GM18520 (cell line): Measurements from ENCODE around the gene HTR3D.
"Not testable (repeated sequence)": the region's sequence is repeated elsewhere in the genome, so short reads cannot be mapped to it uniquely, and the experiment has no call there.

Experiments
- ATAC-seq: cut with Tn5 transposase; IDR thresholded peaks from one replicate; pipeline ENCODE4 v1.9.1; 2021; ENCODE audit not compliant: unreplicated experiment

Gene HTR3D, protein sequence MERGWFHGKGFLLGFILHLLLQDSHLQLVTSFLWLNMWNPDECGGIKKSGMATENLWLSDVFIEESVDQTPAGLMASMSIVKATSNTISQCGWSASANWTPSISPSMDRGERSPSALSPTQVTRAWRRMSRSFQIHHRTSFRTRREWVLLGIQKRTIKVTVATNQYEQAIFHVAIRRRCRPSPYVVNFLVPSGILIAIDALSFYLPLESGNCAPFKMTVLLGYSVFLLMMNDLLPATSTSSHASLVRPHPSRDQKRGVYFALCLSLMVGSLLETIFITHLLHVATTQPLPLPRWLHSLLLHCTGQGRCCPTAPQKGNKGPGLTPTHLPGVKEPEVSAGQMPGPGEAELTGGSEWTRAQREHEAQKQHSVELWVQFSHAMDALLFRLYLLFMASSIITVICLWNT

DNA sequence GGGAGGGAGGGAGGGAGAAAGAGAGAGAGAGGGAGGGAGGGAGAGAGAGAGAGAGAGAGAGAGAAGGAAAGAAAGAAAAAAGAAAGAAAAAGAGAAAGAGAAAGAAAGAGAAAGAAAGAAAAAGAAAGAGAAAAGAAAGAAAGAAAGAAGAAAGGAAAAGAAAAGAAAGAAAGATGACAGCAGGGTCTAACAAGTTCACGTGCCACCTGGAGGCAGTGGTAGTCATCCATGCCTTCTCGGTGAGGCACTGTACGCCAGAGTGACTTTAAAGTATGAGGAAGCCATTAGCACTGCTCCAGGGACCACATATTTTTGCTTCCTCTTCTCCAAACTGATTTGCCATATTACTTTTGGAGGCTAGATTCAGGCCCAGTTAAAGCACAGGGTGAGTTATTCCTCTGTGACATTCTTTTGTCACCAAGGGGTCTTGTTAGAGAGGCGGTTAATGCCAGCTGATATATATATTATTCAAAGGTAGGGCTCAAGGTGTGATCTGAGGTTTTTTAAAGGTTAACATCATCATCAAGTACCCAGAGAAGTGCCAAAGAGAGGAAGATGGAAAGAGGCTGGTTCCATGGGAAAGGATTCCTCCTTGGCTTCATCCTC, at the start of gene HTR3D:
Gene HTR3D (plus strand): TSS at position 556 of the 606 bp plus-strand sequence. CDS start 0 bp downstream, at position 556.
- no peak for ATAC-seq

DNA sequence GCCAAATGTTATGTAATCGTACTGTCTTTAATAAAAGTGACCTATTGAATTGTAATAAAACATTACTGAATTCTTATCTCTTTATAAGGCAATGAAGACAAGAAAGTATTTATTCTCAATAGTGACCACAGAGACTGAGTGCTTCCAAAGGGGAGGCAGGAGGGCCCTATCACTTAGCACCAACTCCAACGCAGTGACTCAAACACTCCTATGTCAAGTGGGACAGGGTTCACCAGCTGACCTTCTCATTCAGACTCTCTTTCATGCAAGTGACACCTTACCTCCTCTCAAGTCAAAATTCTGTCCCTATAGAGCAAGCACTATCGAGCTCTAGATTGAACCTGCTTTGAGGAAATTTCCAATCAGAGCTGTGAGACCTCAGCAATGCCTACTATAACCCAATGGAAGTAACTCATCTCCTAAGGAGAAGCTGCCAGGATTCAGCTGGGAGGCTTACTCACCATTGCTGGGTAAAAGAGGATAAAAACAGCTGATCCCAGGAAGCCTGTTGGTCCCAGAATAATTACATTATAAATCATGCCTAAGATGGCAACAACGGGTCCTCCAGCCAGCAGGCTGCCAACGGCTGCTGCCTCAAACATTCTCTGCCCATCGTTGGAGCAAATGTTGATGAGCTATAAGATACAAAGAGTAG, 49.4 kb upstream of the HTR3D start:
- ATAC-seq, result no peak

DNA sequence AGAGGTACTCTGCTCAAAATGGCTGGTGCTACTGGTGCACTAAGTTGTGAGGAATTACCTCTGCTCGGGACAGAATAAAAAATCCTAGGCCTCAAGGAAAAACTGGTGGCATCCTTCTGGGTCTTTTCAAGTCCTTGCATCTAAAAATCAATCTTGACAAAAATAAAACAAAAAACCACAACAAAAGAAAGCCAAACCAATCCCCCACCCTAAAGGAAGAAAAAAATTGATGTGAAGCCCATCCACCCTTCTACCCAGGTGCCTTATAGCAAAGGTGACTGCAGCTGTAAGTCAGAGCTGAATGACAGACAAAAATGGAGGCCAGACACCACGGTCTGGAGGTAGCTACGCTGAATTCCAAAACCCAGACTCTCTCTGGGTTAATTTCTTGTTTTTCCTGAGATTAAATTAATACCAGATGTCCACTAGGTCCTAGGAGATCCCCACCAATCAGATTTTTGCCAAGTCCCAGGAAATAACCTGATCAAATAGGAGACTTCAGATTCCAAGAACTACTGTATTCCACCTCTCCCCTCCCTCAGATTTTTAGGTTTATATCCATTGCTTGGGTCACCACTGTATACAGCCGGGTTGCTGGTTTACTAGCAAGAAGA, 47.3 kb upstream of the HTR3D start:
- no peak for ATAC-seq

DNA sequence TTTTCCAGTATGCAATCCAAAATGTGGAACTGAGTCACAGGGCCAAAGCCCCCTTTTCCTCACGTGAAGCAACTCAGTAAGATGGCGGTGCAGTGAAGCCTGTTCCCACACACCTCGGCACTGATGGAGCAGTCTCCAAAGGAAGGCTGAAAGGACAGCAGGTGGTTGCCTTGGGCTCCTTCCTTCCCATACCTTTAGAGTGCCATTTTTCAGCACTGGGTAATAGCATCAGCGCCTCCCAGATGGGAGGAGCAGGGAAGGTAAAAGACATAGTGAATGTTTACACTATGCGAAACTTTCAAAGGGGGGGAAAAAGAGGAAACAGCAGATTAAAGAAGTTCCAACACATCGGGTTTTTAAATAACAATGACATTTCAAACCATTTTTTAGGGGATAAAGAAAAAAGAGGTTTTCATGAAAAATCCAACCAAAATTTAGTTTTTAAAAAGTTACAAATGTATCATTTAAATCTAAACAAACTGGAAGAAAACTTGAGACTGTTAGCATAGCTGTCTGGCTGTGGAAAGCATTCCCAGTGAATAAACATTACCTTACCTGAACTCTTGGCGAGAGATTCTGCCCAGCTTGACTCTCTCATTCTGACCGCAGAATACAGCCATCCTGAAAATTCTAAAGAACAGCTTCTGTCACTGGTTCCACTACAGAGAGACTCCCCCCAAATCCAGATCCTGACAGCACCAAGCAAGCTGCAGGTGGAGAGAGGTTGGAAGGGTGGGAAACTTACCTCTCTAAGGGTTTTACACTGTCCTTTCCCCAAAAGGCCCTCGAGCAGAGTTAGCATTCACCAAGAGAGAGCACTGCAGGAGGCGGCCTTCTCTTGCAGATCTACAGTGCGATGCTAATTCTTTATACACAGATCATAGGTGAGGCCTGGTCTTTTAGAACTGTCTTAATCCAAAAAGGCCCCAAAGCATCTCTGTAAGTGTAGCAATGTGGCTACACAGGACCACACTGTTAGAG, 46.5 kb upstream of the HTR3D start:
- ATAC-seq, result no peak

DNA sequence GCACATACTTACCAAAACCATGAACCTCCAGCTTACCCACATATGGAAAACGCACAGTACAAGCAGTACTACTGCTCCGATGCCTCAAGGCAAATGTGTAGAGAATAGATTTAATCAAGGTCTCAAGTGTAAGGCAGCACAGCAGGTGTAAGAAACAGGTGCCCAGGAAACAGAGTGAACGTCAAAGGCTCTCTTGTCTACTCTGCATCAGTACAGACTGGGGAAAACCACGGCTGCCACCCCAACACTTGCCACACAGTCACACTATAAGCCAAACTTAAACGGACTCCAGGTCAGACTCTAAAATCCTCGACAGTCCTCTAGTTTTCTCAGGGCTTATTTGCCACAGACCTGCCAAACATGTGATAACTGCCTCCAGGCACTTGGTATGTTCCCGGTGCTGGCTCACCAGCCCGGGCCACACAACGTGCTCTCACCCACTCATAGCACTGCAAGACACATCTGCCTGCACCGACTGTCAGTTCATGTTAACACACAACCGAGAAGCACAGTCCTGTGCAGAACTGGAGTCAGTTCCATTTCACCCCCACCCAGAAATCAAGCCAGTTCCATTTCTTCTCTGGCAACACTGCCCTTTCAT, 44.4 kb upstream of the HTR3D start:
- no peak for ATAC-seq

DNA sequence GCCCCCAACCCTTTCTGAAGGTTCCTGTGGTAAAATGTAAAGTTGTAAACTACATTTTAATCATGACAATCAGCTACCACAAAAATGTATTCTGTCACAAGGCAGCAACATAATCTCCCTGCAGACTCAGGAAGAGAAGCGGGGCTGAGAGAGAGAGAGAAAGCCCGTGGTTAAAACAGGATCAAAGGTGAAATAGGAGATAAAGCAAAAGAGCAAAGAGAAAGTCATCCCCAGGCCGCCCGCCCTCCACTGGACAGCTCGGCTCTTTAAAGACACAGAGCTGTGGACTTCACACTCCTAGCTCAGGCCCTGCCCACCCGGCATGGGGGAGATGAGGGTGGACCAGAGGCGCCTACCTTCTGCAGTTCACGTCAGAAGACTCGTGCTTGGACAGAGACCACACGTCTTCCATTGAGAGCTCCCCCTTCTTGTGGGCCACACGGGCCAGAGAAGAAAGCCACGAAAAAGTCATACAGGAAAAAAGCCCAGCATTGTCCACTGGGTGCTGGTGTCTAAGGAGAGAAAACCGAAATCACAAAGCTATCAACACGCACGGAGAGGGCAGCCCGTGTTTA, 43.2 kb upstream of the HTR3D start:
- no peak for ATAC-seq

DNA sequence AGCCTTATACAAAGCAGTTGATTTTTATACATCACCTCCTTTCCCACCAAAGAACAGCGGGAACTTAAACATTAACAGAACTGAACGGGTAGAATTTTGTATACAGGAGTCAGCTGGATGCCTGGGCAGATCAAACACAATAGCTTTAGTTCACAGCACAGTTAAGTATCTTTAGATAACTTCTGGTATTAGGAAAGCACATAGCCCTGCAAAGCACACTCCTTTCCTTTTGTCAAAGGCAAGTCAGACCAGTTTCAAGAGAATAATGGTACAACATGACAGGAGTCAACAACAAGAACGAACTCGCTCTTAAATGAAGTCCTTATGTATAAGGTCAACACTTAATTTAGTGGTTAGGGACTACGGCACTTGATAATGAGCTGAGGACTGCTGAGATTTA, 40.1 kb upstream of the HTR3D start:
- ATAC-seq, result no peak

DNA sequence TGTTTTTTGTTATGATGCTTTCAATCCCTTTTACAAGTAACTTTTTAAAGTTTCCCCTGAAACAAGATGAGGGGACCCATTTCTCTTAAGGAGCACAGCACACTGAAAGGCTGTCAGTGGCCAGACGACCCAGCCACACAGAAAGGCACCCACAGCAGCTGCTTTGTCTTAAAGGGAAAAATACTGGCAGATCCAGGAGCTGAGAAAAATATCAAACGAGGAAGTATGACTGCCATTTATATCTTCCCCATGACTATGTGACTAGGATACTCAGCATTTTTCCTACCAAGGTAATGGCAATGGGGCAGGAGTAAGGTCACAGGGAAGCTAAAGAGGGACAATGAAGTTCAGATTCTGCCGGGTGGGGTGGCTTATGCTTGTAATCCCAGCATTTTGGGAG, 29.8 kb upstream of the HTR3D start:
- ATAC-seq, result no peak

DNA sequence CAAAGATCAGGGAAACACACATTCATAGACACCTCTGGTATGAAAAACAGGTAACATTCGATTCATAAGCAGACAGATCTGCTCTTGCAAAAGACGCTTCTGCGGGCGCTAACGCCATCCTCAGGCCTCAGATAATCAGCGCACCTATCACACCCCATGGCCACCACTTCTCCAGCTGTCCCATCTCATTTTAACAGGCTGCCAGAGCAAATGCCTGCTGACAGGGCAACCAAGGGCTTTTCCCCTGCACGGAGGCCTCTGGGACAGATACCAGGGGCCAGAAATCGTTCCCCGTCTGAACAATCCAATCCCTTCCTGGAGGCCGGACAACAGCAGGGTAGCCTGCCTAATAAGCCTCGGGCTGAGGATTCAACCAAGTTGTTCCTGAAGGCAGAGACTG, 29.1 kb upstream of the HTR3D start:
- ATAC-seq, result no peak

DNA sequence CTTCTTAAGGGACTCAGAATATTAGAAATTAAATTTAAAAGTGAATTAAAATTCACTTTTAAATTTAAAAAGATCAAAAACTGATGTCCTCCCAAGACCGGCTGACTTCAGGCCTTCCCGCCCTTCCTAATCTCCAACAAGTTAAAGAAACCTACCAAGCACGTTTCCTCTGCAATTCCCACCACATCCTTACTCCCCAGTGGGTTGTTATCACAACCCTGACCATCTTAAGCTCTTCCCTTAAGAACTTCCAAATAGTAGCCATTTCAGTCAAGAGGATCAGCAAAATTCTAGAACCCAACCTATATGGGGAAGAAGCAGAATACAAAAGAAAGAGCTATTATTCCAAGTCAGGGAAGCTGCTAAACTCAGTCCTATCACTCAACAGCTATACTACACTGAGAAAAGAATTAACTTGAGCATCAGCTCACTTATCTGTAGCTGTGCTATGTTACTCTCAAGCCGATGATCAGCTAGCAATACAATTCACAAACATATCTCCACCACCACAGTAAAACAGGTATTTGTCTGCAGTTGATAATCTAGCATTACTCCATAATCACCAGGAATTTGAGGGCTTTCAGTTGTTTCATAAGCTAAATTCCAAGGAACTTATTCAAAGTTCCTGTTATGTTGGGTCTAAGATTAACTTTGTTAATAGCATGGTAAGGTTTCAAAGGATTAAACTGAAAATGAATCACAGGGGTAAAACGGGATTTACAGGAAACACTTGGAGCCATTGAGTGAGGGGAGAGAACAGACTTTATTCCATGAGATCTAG, 28.2 kb upstream of the HTR3D start:
- no peak for ATAC-seq

DNA sequence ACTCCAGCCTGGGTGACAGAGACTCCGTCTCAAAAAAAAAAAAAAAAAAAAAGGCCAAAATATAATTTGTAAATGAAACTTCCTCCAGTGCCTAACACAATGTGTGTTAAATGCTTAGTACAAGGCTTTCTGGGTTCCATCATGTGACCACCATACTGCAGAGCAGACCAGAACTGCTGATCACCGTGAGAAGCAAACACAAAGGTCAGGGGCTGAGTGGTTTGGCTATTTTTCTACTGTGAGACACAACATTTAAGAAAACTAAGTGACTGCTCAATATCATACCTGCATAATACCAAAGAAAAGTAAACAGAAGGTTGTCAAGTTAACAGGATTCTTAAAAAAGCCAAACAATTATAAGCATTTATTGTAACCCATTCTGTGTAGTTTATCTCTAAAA, 27.1 kb upstream of the HTR3D start:
- no peak for ATAC-seq

DNA sequence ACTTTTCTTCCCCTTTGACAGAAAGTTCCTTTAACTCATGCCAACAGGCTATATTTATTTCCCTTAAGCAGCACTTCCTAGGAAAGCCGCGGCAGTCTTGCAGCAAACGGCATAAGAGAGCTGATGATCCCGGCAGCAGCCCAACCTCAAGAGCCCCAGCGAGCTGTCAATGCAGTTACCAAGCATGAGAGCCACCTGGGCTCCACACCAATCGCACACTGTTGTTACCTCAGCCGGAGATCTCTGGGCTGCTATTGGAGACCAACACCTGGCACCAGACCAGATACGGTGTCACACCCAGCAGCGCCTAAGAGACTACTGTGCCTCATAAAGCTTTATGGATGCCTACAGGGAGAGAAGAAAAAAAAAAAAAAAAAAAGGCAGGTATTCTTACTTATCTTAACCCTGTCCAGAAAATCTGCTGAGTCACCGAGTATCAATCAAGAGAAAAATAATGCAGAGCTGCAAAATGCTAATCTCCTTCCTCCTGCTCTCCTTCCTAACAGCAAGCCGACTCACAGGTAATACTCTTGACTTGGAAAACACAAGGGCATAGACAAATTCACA, 25.5 kb upstream of the HTR3D start:
- ATAC-seq, result peak; percentile 61

DNA sequence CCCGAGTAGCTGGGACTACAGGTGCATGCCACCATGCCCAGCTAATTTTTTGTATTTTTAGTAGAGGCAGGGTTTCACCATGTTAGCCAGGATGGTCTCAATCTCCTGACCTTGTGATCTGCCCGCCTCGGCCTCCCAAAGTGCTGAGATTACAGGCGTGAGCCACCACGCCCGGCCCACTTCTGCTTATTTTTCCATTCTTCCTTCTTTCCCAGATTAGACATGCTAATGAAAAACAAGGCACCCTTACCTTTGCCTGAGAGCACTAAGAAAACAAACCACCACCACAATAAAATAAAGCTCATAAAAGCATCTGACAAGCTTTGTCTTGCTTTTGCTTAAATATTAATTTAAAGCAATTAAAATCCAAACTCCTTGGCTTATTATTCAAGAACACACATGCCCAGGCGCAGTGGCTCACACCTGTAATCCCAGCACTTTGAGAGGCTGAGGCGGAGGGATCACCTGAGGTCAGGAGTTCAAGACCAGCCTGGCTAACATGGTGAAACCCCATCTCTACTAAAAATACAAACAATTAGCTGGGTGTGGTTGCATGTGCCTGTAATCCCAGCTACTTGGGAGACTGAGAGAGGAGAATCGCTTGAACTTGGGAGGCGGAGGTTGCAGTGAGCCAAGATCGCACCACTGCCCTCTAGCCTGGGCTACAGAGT, 24.3 kb upstream of the HTR3D start:
- ATAC-seq, result not testable (repeated sequence)

DNA sequence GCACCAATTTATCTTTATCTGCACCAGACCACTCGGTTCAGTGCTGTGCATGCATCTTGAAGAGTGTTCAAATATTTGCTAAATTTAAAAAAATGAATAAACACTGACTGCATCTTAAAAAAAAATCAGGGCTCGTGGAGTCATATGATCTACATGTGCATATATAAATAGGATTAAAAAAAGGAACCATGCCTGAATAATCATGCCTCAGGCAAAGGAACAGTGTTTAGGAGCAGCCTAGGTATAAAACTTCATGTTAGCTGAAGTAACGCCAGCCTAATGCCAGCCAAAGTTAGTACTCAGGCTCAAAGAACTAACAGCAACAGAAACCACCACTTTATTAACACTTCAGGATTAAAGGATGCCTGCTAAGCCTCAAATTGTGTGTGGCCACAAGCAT, 23.4 kb upstream of the HTR3D start:
- no peak for ATAC-seq

DNA sequence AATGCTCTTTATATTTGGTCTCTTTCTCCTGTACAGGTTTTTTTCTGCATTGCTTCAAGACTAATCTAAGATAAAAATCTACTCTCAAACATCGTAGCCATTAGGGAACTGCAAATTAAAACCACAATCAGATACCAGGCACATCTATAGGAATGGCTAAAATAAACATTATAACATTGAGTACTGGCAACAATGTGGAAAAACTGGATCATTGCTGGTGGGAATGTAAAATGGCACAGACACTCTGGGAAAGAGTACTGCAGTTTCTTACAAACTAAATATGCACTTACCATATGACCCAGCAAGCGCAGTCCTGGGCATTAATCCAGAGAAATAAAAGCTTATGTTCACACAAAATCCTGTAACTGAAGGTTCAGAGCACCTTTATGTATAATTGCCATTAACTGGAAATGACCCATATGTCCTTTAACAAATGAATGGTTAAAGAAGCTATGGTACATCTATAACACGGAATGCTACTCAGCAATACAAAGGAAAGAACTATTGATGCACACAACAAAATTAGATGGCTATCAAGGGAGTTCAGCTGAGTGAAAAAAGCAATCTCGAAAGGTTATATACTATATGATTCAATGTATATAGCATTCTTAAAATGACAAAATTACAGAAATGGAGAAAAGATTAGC, 20.2 kb upstream of the HTR3D start:
- ATAC-seq, result no peak

DNA sequence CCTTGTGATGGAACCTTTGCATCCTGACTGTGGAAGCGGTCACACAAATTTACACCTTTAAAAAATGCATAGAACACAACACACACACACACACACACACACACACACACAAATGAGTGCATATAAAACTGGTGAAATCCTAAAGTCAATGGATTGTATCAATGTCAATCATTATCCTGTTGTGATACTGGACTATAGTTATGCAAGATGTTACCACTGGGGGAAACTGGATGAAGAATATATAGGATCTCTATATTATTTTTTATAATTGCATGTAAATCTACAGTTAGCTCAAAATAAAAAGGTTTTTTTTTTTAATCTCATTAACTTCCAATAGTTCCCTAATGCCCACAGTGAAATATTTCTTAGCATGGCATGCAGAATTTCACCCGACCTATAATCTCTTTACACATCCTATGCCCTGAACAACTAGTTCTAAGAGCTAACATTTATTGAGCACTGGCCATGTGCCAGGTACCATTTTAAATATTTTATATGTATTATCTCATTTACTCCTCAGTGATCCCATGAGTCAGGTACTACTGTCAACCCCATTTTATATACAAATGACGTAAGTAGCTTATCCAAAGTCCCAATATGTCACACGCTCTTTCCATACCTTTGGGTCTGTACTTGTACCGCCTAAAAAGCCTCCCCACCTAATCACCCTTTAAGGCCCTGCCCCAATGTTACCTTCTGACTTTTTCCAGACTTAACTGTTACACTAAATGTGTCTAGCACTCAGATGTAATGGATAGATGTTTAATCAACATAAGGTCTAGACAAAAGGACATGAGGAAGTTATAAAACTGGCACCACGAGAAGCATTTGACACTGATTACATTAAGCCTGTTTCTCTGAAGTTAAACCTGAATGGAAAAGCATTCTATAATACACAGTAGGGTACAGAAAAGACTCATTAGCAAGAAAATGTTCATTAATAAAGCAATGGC, 19.3 kb upstream of the HTR3D start:
- no peak for ATAC-seq
